Osteocyte (in vitro differentiated cells): ENCODE measurements around the gene WNK2. TPM values are rescaled to one million over a fixed set of nuclear protein-coding genes. Genes with fewer than 3 reads are reported as not detected.
"Not testable (repeated sequence)": the region's sequence is repeated elsewhere in the genome, so short reads cannot be mapped to it uniquely, and the experiment has no call there.

Experiments used
- DNase-seq: peaks from one replicate; pipeline ENCODE4 v3.0.0; 2021; ENCODE audit warnings: mixed read lengths; ENCODE audit not compliant: unreplicated experiment; ENCODE audit errors: extremely low spot score
- H3K27ac Mint-ChIP-seq: one replicate; pipeline ENCODE4 v1.8.0; 2021; ENCODE audit warnings: mild to moderate bottlenecking, mixed read lengths; ENCODE audit not compliant: unreplicated experiment
- H3K27me3 Mint-ChIP-seq: one replicate; pipeline ENCODE4 v1.8.0; 2021; ENCODE audit warnings: mixed read lengths; ENCODE audit not compliant: unreplicated experiment
- H3K36me3 Mint-ChIP-seq: one replicate; pipeline ENCODE4 v1.8.0; 2021; ENCODE audit warnings: mixed read lengths; ENCODE audit not compliant: unreplicated experiment
- H3K4me1 Mint-ChIP-seq: one replicate; pipeline ENCODE4 v1.8.0; 2021; ENCODE audit warnings: mixed read lengths; ENCODE audit not compliant: unreplicated experiment
- H3K4me3 Mint-ChIP-seq: one replicate; pipeline ENCODE4 v1.8.0; 2021; ENCODE audit warnings: mild to moderate bottlenecking, moderate library complexity, mixed read lengths; ENCODE audit not compliant: unreplicated experiment
- H3K9me3 Mint-ChIP-seq: one replicate; pipeline ENCODE4 v1.8.0; 2021; ENCODE audit warnings: mixed read lengths; ENCODE audit not compliant: unreplicated experiment
- total RNA-seq: library from RNA; stranded (reverse); gene quantifications from 2 replicates; pipeline ENCODE4 v1.2.1, GENCODE V29; 2021
- TF ChIP-seq, protein P1 (sequence below): fragments of 200-600 bp; sonication (generic); IDR thresholded peaks from 2 replicates; pipeline ENCODE4 v1.5.0; 2021; ENCODE audit warnings: antibody characterized with exemption, mild to moderate bottlenecking, moderate library complexity

The WNK2 gene
- total RNA-seq, 1 donor from 2014 or later: not detected

DNA sequence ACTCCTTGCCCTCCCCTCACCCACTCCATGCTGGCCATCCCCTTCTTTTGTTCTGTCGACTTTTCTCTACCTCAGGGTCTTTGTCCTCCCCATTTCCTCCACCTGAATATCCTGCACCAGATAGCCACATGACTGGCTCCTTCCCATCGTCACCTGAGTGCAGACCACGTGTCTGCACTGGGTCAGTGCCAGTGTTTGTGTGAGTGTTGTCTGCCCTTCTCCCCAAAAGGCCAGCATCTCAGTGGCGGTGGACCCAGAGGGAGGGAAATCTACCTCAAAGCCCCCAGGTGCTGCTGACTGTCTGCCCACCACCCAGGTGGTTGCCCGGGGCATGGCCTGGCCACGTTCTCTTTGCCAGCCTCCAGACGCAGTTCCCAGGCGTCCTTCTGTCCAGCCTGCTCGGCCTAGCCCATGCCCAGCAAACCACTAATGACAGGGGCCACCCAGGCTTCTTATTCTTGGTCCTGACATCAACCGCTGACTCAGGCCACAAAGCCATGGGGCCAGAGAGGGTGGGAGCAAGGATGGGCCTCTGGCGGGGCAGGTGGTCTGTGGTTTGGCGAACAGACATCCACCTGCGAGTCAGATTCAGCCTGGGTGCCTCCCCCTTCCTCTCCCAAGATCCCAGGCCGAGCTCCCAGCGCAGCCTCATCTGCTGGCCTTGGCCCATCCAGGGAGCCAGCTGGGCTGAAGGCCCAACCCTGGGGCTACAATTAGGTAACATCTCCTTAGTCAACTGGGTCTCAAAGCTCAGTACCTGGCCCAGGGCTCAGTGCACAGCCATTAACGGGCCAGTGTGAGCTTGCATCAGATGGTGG lies 44.4 kb upstream of the WNK2 start:
- Mint-ChIP-seq H3K27ac (no peak overlapping the region), H3K4me3 (no peak overlapping the region), H3K27me3 (no peaks in the 10 kb centered on the region), H3K36me3 (no peaks in the 10 kb centered on the region), H3K9me3 (peaks cover 3% of the 10 kb centered on the region), H3K4me1 (peaks cover 16% of the 10 kb centered on the region)
- no peak for DNase-seq
- TF ChIP-seq, protein P1, sequence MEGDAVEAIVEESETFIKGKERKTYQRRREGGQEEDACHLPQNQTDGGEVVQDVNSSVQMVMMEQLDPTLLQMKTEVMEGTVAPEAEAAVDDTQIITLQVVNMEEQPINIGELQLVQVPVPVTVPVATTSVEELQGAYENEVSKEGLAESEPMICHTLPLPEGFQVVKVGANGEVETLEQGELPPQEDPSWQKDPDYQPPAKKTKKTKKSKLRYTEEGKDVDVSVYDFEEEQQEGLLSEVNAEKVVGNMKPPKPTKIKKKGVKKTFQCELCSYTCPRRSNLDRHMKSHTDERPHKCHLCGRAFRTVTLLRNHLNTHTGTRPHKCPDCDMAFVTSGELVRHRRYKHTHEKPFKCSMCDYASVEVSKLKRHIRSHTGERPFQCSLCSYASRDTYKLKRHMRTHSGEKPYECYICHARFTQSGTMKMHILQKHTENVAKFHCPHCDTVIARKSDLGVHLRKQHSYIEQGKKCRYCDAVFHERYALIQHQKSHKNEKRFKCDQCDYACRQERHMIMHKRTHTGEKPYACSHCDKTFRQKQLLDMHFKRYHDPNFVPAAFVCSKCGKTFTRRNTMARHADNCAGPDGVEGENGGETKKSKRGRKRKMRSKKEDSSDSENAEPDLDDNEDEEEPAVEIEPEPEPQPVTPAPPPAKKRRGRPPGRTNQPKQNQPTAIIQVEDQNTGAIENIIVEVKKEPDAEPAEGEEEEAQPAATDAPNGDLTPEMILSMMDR: no peak

DNA sequence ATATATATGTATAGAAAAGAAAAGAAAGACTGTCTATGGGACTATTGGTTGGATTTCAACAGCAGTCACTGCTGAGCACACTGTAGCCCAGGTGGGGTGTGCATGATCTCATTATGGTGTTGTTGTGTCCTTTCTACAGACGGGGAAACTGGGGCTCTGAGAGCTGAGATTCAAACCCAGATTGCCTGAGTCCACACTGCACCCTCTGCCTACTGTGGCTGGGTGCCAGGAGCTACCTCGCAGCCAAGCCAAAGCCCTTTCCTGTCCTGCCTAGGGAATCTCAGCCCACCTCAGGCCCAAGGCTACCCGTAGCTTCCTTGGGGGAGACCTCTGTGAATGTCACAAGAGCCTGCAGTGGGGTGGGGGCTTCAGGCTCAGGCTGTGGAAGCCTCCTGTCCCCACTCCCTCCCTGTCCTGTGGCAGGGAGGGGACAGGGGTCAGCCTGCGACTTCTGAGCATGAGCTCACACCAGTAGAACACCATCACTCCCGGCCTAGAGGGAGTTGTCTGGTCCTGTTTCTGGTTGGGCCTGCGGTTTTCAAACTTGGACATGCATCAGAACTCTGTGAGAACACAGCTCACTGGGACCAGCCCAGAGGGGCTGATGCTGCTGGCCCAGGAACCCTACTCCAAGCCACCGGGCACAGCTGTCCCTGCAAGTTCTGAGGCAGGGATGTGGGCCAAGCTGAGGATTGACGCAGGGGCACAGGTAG lies 42.0 kb upstream of the WNK2 start:
- peaks cover 8% of the 10 kb centered on the region for H3K4me1 Mint-ChIP-seq
- no peak for DNase-seq
- TF ChIP-seq, protein P1: no peak
- H3K27ac Mint-ChIP-seq: no peak overlapping the region
- H3K27me3 Mint-ChIP-seq: no peaks in the 10 kb centered on the region
- H3K4me3 Mint-ChIP-seq: no peak overlapping the region
- peaks cover 3% of the 10 kb centered on the region for H3K9me3 Mint-ChIP-seq
- no peaks in the 10 kb centered on the region for H3K36me3 Mint-ChIP-seq

DNA sequence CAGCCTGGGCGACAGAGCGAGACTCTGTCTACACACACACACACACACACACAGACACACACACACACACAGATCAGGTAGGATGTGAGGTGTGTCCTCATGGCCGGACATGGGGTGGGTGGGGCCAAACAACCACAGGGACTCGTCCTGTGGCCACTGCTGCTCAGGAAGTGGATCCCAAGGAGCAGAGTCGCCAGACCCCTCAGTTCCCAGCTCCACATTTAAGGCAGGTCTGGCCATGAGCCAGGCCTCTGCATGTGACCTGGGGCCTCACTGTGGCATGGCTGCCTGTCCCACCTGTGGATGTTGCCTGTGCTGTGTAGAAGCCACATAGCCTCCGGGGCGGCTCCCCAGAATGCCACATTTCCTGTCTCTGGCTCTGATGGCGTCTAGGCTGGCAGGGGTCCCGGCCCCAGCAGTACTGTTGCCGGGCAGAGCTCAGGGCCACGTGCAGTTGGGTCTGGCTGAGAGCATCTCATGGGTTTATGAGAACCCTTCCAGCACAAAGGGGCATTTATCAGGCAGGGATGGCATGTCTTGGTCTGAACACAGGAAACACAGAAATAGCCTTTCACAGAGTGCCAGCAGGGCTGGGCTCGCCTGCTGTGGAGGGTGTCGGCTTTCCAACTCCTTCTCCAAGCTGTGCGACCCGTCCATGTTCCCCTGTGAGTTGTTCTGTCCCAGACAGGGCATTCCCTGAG lies 40.0 kb upstream of the WNK2 start:
- H3K27ac Mint-ChIP-seq: peak overlapping the region; percentile 78
- H3K4me1 Mint-ChIP-seq: peaks cover 8% of the 10 kb centered on the region
- no peak for DNase-seq
- H3K36me3 Mint-ChIP-seq: no peaks in the 10 kb centered on the region
- TF ChIP-seq, protein P1: no peak
- no peak overlapping the region for H3K4me3 Mint-ChIP-seq
- H3K9me3 Mint-ChIP-seq: no peaks in the 10 kb centered on the region
- no peaks in the 10 kb centered on the region for H3K27me3 Mint-ChIP-seq

DNA sequence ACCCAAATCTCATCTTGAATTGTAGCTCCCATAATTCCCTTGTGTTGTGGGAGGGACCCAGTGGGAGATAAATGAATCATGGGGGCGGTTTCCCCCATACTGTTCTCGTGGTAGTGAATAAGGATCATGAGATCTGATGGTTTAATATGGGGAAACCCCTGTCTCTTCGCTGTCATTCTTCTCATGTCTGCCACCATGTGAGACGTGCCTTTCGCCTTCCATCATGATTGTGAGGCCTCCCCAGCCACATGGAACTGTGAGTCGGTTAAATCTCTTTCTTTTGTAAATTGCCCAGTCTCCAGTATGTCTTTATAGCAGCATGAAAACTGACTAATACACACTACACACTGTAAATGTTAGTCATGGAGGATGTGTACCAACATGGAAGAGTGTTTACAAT lies 37.2 kb upstream of the WNK2 start:
- not testable (repeated sequence) for H3K4me1 Mint-ChIP-seq, H3K27ac Mint-ChIP-seq, H3K4me3 Mint-ChIP-seq, DNase-seq, H3K36me3 Mint-ChIP-seq, H3K27me3 Mint-ChIP-seq, H3K9me3 Mint-ChIP-seq

DNA sequence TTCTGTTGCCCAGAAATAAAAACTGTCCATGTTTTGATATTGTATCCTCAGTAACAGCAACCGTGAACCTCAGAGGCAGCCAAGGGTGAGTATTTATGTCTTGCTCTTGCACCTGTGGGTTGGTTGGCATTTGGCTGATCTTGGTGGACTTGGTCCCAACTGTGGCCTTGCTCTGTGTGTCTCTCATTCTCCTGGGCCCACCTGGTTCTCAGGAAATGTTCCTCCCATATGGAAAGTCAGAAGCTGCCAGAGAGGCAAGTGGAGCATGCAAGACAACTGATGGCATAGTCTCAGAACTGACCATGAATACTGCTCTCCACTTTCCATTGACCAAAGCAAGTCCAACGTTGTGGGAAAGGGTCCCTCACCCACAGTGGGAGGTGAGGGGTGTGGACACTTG lies 36.3 kb upstream of the WNK2 start:
- TF ChIP-seq, protein P1: no peak
- Mint-ChIP-seq H3K4me3 (no peak overlapping the region), H3K36me3 (no peaks in the 10 kb centered on the region), H3K27ac (no peak overlapping the region), H3K9me3 (no peaks in the 10 kb centered on the region), H3K4me1 (peaks cover 8% of the 10 kb centered on the region), H3K27me3 (peaks cover 4% of the 10 kb centered on the region)
- DNase-seq: no peak
